Fibroblast of the aortic adventitia (primary cell): ENCODE results near the gene NR3C1. TPM values are rescaled to one million over a fixed set of nuclear protein-coding genes. Genes with fewer than 3 reads are reported as not detected.

Source experiments
- DNase-seq: peaks from one replicate; pipeline ENCODE4 v3.0.0-alpha.2; 2010; ENCODE audit warnings: low read depth
- H3K4me3 ChIP-seq: 2 replicates; pipeline ENCODE4 v1.5.1; 2011; ENCODE audit warnings: low read depth, mild to moderate bottlenecking, control low read depth, low read length, moderate library complexity
- total RNA-seq: library from RNA; depleted of rRNA; stranded (reverse); fragments of >200 nt; gene quantifications from 2 replicates; pipeline ENCODE4 v1.2.3, GENCODE V29; 2012; ENCODE audit warnings: low replicate concordance
- TF ChIP-seq, protein P1 (sequence below): IDR thresholded peaks from 2 replicates; pipeline ENCODE4 v1.5.1; 2011; ENCODE audit warnings: mild to moderate bottlenecking, low read length, control low read depth, inconsistent platforms; ENCODE audit not compliant: insufficient read depth

The NR3C1 gene
- total RNA-seq, 1 donor, result 132 TPM

DNA sequence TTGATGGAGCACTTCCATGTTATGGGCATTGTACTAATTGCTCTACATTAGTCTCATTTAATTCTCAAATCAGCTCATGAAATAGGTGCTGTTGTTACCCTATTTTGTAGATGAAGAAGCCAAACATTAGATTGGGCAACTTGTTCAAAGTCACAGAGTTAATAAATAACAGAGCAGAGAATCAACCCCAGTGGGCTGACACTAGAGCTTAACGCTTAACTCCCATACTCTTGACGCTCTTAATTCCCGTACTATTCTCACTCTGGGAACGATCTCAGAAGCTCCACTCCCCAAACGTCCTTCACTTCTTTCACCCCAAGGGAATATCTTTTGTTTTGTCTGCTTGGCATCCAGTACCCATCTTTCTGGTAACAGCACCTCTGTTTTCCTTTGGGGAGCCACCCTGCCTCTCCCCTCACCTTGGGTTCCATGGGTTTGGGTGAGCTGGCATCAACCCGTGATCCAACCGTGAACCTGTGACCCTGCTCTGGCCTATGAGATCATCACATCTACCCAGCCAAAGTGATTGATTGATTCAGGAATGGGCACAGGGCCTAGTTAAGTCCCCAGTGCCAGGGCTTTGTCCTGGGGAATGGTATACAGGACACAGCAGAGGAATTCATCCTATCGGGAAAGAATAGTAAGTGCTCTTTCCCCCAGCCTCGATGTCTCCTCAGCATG lies 169.2 kb downstream of the NR3C1 start:
- no peak for DNase-seq
- TF ChIP-seq, protein P1, sequence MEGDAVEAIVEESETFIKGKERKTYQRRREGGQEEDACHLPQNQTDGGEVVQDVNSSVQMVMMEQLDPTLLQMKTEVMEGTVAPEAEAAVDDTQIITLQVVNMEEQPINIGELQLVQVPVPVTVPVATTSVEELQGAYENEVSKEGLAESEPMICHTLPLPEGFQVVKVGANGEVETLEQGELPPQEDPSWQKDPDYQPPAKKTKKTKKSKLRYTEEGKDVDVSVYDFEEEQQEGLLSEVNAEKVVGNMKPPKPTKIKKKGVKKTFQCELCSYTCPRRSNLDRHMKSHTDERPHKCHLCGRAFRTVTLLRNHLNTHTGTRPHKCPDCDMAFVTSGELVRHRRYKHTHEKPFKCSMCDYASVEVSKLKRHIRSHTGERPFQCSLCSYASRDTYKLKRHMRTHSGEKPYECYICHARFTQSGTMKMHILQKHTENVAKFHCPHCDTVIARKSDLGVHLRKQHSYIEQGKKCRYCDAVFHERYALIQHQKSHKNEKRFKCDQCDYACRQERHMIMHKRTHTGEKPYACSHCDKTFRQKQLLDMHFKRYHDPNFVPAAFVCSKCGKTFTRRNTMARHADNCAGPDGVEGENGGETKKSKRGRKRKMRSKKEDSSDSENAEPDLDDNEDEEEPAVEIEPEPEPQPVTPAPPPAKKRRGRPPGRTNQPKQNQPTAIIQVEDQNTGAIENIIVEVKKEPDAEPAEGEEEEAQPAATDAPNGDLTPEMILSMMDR, result no peak
- H3K4me3 ChIP-seq, result no peak overlapping the region

DNA sequence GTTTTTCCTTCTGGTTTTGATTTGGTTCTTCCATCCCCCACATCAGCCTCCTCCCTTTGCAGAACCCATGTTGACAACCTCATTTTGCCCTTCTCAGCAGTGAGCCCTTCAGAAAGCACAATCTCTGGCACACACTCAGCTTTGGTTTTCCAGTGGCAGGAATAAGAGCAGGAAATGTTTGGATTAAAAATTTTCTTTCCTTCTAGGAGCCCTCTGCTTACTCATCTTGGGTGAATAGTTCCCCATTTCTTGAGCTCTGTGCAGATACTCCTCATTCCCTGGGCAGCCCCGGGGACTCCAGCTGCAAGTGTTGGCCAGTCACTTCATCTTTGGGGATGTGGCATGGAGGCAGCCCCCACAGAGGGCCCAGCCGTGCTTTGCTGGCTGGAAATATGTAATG lies 170.5 kb downstream of the NR3C1 start:
- DNase-seq, result peak; percentile 72
- TF ChIP-seq, protein P1, result no peak
- H3K4me3 ChIP-seq, result no peak overlapping the region

DNA sequence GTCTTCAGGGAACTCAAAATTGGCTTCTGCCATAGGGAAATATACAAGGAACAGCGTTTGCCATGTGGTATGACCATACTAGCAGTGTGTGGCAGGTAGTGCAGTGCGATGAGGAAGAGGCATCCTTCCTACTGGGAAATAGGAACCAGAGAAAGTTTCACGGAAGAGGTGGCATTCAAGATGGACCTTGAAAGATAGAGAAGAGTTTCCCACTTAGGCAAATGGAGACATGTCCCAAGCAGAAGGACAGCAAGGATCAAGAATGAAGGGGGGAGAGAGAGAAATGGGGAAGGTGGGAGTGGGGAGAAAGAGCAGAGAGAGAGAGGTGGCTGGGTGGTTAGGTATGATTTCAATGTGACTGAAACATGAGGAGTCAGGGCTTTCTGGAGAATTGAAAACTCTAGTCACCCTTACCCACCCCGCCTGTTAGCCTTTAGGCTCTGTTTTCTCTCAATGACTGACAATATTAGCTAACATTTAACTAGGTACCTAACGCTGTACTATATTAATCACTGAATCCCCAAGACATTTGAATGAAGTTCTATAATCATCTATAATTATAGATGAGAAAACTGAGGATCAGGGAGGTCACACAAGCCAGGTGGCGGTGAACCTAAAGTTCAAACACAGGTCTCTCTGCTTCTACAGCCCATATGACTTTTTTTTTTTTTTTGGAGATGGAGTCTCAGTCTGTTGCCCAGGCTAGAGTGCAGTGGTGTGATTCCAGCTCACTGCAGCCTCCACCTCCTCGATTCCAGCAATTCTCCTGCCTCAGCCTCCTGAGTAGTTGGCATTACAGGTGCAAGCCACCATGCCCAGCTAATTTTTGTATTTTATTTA lies 171.3 kb downstream of the NR3C1 start:
- TF ChIP-seq, protein P1, result no peak
- no peak overlapping the region for H3K4me3 ChIP-seq
- no peak for DNase-seq

DNA sequence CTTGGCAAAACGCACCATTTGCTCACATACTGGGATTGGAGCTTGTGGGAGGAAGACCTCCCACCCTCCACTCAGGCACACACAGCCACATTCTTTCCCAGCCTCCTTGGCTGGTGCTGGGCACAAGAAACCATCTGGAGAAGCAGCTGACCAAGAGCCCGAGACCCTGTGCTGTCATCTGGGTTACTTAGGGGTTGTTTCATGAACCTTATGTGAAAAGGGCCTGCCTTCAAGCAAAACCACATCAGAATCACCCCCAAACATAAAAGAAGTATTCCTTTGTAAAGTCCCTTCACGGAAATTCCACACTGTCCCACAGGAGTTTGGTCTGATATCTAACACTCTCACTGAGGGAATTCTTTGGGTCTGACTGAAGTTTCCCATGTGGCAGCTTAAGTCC lies 172.1 kb downstream of the NR3C1 start:
- DNase-seq, result no peak
- TF ChIP-seq, protein P1, result no peak
- H3K4me3 ChIP-seq, result no peak overlapping the region

DNA sequence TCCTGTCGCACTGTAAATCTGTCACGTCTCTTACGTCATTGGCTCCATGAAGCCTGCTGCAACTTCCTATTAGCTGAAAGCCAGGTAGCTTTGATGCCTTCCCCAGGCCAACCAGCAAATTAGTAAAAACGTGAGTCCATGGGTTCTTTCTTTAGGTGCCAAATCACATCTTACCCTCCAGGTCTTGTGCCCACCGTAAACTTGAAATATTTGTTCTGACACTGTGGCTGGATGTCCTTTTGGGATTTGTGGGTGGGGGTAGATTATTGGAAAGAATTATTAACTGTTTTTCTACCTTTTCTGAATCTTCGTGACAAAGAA lies 172.8 kb downstream of the NR3C1 start:
- TF ChIP-seq, protein P1, result no peak
- no peak overlapping the region for H3K4me3 ChIP-seq
- no peak for DNase-seq

DNA sequence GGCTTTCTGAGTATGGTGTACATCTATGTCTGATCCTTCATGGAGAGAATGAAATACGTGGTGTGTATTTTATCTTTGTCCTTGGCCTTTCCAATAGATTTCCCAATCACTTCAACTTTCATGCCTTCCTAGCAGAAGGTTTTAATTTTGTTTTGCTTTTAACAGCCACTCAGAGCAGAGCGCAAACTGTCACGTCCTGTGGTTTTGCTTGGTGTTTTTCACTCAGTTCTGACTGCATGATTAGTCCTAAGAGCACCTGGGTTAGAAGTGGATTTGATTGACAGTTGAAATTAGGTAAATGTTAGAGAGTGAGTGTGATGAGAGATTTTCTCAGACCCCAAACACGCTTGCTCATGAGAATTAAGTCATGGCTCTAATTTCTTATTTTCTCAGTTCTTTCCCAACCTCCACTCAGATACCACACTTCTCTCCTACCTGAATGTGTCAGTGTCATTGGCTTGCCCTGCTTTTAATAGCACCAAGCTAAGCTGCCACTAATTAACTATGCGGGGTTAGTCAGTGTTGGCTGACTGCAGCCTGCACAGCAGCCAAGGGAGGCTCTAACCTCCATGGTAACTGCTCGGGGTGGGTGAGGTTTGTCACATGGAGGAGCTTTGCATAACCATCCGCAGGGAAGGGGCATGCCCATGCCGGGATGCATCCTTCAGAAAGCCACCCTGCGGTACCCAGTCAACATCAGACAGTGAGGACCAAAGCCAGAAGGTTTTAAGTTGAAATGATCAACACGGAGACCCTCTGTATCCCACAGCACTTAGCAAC lies 173.4 kb downstream of the NR3C1 start:
- no peak overlapping the region for H3K4me3 ChIP-seq
- DNase-seq, result peak; percentile 53

More for the DNA sequence above, 173.4 kb downstream of the NR3C1 start:
- TF ChIP-seq, protein P1, result no peak
